ENCODE measurements around the gene PRR27. TPM values are rescaled to one million over a fixed set of nuclear protein-coding genes. Genes with fewer than 3 reads are reported as not detected.
"Not testable (repeated sequence)": the region's sequence is repeated elsewhere in the genome, so short reads cannot be mapped to it uniquely, and the experiment has no call there.

PRR27 gene
- polyA plus RNA-seq, 1 donor = 0.15 TPM

GRCh38 chr4:70197842-70198241, 43.8 kb downstream of the PRR27 start:
- no peak for DNase-seq

GRCh38 chr4:70203601-70204000, 49.6 kb downstream of the PRR27 start:
- DNase-seq = no peak

- not testable (repeated sequence) for DNase-seq
These were observed 58.7 kb downstream of the PRR27 start for GRCh38 chr4:70212752-70213151.

Other genes starting within 250 kb of the PRR27 start
- gene CSN1S1, start 223.2 kb upstream of the PRR27 start, polyA plus RNA-seq (ENCODE audit: insufficient read length) = not detected
- not detected for gene CSN2, start 188.5 kb upstream of the PRR27 start, polyA plus RNA-seq (ENCODE audit: insufficient read length)
- 1.5 TPM for gene STATH, start 158.3 kb upstream of the PRR27 start, polyA plus RNA-seq (ENCODE audit: insufficient read length)
- not detected for gene HTN3, start 125.8 kb upstream of the PRR27 start, polyA plus RNA-seq (ENCODE audit: insufficient read length)
- gene HTN1, start 103.8 kb upstream of the PRR27 start, polyA plus RNA-seq (ENCODE audit: insufficient read length) = 0.07 TPM
- gene ODAM, start 41.5 kb downstream of the PRR27 start, polyA plus RNA-seq (ENCODE audit: insufficient read length) = 1.8 TPM
- 0.58 TPM for gene FDCSP, start 71.9 kb downstream of the PRR27 start, polyA plus RNA-seq (ENCODE audit: insufficient read length)
- not detected for gene CSN3, start 88.4 kb downstream of the PRR27 start, polyA plus RNA-seq (ENCODE audit: insufficient read length)
- 0.08 TPM for gene CABS1, start 180.7 kb downstream of the PRR27 start, polyA plus RNA-seq (ENCODE audit: insufficient read length)
- gene SMR3A, start 206.5 kb downstream of the PRR27 start, polyA plus RNA-seq (ENCODE audit: insufficient read length) = not detected
- gene SMR3B, start 228.9 kb downstream of the PRR27 start, polyA plus RNA-seq (ENCODE audit: insufficient read length) = not detected
- not detected for gene OPRPN, start 243.7 kb downstream of the PRR27 start, polyA plus RNA-seq (ENCODE audit: insufficient read length)